Putamen (tissue), 1 donor: ENCODE measurements around the gene ZNF778.
"Not testable (repeated sequence)": the region's sequence is repeated elsewhere in the genome, so short reads cannot be mapped to it uniquely, and the experiment has no call there.

Source experiments
- DNase-seq: peaks from one replicate; pipeline ENCODE4 v3.0.0-alpha.2; 2016; ENCODE audit warnings: low spot score

Gene ZNF778

GRCh38 chr16:89183463-89183862, 34.0 kb upstream of the ZNF778 start:
- no peak for DNase-seq

DNA sequence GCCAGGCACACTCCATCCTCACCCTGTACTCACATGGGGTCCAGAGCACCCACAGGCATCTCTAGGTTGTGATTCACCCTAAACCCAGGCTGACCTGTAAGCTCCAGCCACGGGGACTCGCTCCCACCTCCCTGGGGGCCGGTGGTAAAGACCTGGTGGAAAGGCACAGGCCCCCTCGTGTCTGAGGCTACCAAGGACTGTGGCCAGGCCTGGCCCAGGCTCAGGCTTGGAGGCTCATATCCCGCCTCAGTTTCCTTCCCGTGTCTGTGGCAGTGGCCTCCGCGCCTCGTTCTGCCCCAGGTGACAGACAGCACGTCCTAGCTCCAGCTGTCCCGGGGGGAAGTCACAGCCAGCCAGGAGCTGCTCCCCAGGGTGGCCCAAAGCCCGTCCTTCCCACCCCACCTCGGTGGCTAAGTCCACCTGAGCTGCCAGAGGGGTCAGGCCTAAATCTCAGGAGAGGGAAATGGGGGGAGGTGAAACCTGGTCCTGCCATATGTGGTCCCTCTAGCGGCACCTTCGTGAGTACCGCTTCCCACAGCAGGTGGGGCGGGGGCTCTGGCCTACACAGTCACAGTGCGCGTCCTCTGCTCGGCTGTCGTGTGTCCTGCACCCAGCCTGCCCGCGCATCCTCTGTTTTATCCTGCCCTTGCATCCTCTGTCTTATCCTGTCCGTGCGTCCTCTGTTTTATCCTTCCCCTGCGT, 33.4 kb upstream of the ZNF778 start:
- DNase-seq = no peak

DNA sequence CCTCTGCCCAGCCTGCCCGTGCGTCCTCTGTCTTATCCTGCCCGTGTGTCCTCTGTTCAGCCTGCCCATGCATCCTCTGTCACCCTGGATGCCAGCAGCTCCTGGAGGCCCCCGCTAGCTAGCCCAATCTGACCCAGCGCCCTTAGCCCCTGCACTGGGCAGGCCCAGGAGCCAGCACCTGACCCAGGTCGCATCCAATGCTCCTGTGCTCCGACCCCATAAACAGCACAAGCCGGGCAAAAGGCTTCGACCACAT, 32.9 kb upstream of the ZNF778 start:
- no peak for DNase-seq

GRCh38 chr16:89184933-89185794, 32.3 kb upstream of the ZNF778 start:
- DNase-seq = no peak

GRCh38 chr16:89185887-89186592, 31.5 kb upstream of the ZNF778 start:
- not testable (repeated sequence) for DNase-seq

GRCh38 chr16:89186593-89187031, 30.9 kb upstream of the ZNF778 start:
- not testable (repeated sequence) for DNase-seq

- DNase-seq = no peak
Measured at GRCh38 chr16:89187032-89187769, 30.3 kb upstream of the ZNF778 start.

- no peak for DNase-seq
Measured at GRCh38 chr16:89187770-89188392, 29.6 kb upstream of the ZNF778 start.

DNA sequence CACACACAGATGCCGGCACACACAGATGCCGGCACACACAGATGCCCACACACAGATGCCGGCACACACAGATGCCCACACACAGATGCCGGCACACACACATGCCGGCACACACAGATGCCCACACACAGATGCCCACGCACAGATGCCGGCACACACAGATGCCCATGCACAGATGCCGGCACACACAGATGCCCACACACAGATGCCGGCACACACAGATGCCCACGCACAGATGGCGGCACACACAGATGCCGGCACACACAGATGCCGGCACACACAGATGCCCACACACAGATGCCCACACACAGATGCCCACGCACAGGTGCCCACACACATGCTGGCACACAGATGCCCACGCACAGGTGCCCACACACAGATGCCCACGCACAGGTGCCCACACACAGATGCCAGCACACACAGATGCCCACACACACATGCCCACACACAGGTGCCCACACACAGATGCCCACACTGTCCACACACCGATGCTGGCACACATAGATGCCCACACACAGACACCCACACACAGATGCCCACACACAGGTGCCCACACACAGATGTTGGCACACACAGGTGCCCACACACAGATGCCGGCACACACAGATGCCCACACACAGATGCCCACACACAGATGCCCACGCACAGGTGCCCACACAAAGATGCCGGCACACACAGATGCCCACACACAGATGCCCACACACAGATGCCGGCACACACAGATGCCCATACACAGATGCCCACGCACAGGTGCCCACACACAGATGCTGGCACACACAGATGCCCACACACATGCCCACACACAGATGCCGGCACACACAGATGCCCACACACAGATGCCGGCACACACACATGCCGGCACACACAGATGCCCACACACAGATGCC, 28.8 kb upstream of the ZNF778 start:
- DNase-seq = not testable (repeated sequence)

DNA sequence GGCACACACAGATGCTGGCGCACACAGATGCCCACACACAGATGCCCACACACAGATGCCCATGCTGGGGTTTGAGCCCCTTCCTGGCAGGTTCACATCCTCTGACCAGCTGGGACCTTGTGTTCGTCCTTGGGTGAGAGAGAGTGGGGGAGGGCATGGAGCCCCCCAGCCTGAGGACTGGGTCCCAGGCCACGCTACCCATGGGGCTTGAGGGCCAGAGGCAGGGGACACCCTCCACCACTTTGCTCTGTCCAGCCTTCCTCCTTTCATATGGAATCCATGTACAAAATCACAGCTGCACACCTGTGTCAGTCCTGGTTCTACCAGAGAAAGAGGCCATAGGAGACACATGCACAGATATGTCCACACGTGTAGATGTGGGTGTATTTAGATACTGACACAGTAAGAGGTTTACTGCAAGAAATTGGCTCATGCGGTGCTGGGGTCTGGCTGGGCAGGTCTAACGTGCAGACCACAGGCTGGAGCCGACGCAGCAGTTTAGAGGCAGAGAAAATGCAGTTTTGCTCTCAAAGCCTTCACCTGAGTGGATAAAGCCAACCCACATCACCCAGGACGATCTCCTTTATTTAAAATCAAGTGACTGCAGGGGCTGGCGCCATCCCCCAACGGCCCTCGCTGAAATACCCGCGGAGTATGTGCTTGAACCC, 28.0 kb upstream of the ZNF778 start:
- no peak for DNase-seq

- DNase-seq = no peak
Measured at GRCh38 chr16:89190150-89190958, 27.1 kb upstream of the ZNF778 start.

DNA sequence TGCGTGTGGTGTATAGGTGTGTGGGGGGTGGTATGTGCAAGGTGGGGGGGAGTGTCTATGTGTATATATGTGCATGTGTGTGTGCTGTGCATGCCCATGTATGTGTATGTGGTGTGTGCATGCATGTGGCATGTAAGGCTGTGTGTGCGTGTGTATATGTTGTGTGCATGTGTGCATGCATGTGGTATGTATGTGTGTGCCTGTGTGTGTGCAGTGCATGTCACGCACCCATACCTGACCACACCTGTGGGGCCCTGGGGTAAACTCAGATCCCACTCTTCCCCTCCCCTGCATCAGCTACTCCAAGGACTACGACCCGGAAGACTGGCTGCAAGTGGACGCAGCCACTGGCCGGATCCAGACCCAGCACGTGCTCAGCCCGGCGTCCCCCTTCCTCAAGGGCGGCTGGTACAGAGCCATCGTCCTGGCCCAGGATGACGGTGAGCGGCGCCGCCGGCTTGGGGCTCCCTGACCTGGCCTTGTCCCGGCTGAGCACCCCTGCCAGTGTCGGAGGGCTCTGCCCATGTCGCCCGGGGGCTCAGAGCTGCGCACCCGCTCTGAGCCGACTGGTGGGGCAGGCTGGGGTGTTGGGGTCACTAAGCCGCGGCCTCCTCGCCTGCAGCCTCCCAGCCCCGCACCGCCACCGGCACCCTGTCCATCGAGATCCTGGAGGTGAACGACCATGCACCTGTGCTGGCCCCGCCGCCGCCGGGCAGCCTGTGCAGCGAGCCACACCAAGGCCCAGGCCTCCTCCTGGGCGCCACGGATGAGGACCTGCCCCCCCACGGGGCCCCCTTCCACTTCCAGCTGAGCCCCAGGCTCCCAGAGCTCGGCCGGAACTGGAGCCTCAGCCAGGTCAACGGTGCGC, 26.2 kb upstream of the ZNF778 start:
- no peak for DNase-seq

GRCh38 chr16:89191901-89192185, 25.7 kb upstream of the ZNF778 start:
- no peak for DNase-seq

- DNase-seq = not testable (repeated sequence)
Measured at GRCh38 chr16:89192186-89192955, 25.1 kb upstream of the ZNF778 start.

DNA sequence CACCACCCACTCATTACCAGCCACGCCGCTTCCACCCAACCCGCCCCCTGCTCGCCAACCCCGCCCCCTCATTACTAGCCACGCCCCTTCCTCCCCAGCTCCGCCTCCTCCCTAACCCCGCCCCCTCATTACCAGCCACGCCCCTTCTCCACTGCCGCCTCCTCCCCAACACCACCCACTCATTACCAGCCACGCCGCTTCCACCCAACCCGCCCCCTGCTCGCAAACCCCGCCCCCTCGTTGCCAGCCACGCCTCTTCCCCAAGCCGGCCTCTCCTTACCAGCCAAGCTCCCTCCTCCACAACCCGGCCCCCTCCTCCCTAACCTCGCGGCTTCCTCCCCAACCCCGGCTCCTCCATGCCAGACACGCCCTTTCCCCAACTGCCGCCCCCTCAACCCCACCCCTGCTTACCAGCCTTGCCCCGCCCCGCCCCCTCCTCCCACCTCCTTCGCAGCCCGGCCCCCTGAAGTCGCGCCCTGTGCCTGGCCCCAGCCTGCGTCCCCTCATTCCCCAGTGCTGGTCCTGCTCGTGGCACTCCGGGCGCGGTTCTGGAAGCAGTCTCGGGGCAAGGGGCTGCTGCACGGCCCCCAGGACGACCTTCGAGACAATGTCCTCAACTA, 24.4 kb upstream of the ZNF778 start:
- no peak for DNase-seq

- no peak for DNase-seq
Measured at GRCh38 chr16:89193576-89194293, 23.8 kb upstream of the ZNF778 start.
